HepG2 (cell line): ENCODE measurements around the gene FAM3C. TPM values are rescaled to one million over a fixed set of nuclear protein-coding genes. Genes with fewer than 3 reads are reported as not detected.

Experiments
- ATAC-seq: fragments of 200-7000 bp; cut with Tn5 transposase; 3 replicates; pipeline ENCODE4 v1.9.1; 2020; ENCODE audit warnings: mild to moderate bottlenecking, moderate library complexity
- BruUV-seq: library from RNA; stranded (reverse); fragments of 400-500 nt; replicated peaks from 2 replicates; lab custom pipeline; 2021; lab: Mats Ljungman, UMichigan
- CTCF ChIA-PET: fragments of 300-600 bp; formaldehyde crosslinking; extraction: SDS; loops from one replicate; lab custom pipeline; 2021; ENCODE audit warnings: low total read pairs, inconsistent platforms, low intra/inter-chr PET ratio; lab: Yijun Ruan, JAX
- POLR2A ChIA-PET: fragments of 350-600 bp; sonication (Branson Sonifier 250); formaldehyde crosslinking; loops from one replicate; lab custom pipeline; 2020; ENCODE audit warnings: antibody characterized with exemption, inconsistent platforms; lab: Yijun Ruan, JAX
- DNase-seq: peaks from one replicate; pipeline ENCODE4 v3.0.0-alpha.2; 2015; ENCODE audit warnings: low spot score
- FAIRE-seq: peaks from 3 replicates; lab custom pipeline; 2011; peaks lifted over from hg19 to GRCh38; lab: Jason Lieb, UNC
- H2AFZ ChIP-seq: one replicate; pipeline ENCODE4 v1.6.1; 2011; ENCODE audit warnings: low read length, inconsistent platforms
- H3K27ac ChIP-seq: fragments of 300-600 bp; 3 replicates; pipeline ENCODE4 v1.8.0; 2011; ENCODE audit warnings: mixed run types, mild to moderate bottlenecking, mixed read lengths, low read length, inconsistent platforms; ENCODE audit not compliant: insufficient read depth; ENCODE audit errors: extremely low read length
- H3K27me3 ChIP-seq, 2 experiments: fragments of 200-600 bp in 1 of 2; 2 replicates in 1 of 2; 3 replicates in 1 of 2; pipeline versions ENCODE4 v1.6.0 to v1.8.0; 2011; ENCODE audit warnings: low read length in 2 of 2, mild to moderate bottlenecking in 2 of 2, moderate library complexity in 2 of 2, inconsistent platforms in 1 of 2; ENCODE audit not compliant: insufficient read depth in 2 of 2, control insufficient read depth in 1 of 2
- H3K36me3 ChIP-seq, 2 experiments: fragments of 200-600 bp in 1 of 2; replicated peaks in 1 of 2; 2 replicates in 1 of 2; 3 replicates in 1 of 2; pipeline versions ENCODE4 v1.5.1 to v1.8.0; 2011; ENCODE audit warnings: low read length in 2 of 2, inconsistent platforms in 1 of 2; ENCODE audit not compliant: insufficient read depth in 2 of 2, control insufficient read depth in 1 of 2
- H3K4me1 ChIP-seq: 2 replicates; pipeline ENCODE4 v1.5.1; 2012; ENCODE audit warnings: low read length, inconsistent platforms; ENCODE audit not compliant: insufficient read depth
- H3K4me2 ChIP-seq: 2 replicates; pipeline ENCODE4 v1.6.0; 2011; ENCODE audit warnings: low read depth, low read length, inconsistent platforms
- H3K4me3 ChIP-seq, 3 experiments: fragments of 200-600 bp in 1 of 3; sonication (generic), shearing (Covaris generic) in 1 of 3; replicated peaks in 1 of 3; 2 replicates each; pipeline ENCODE4 v1.5.1; 2011 to 2016; ENCODE audit warnings: low read length in 3 of 3, inconsistent platforms in 2 of 3, low read depth in 2 of 3, mild to moderate bottlenecking in 2 of 3, control low read depth in 1 of 3, mixed read lengths in 1 of 3; ENCODE audit not compliant: insufficient read depth in 1 of 3
- H3K79me2 ChIP-seq: one replicate; pipeline ENCODE4 v1.6.1; 2011; ENCODE audit warnings: low read length, inconsistent platforms; ENCODE audit not compliant: insufficient read depth
- H3K9ac ChIP-seq: 2 replicates; pipeline ENCODE4 v1.6.0; 2011; ENCODE audit warnings: mild to moderate bottlenecking, low read depth, low read length, inconsistent platforms; ENCODE audit not compliant: insufficient read depth
- H3K9me3 ChIP-seq: 2 replicates; pipeline ENCODE4 v1.5.1; 2012; ENCODE audit warnings: mild to moderate bottlenecking, low read length
- H4K20me1 ChIP-seq: 2 replicates; pipeline ENCODE4 v1.6.0; 2011; ENCODE audit warnings: inconsistent platforms, mild to moderate bottlenecking, low read length, moderate library complexity; ENCODE audit not compliant: insufficient read depth
- HNRNPK ChIP-seq: fragments of 200-400 bp; formaldehyde crosslinking; IDR thresholded peaks from 2 replicates; pipeline ENCODE4 v1.6.1; 2018; ENCODE audit warnings: low read length, low read depth, moderate library complexity, mild to moderate bottlenecking; ENCODE audit not compliant: poor library complexity, severe bottlenecking
- MAFF ChIP-seq: IDR thresholded peaks from 2 replicates; pipeline ENCODE4 v1.6.1; 2011; ENCODE audit warnings: low read depth, low read length, improper control_type of control experiment
- MAFK ChIP-seq, 2 experiments: IDR thresholded peaks in 1 of 2; conservative IDR thresholded peaks in 1 of 2; 2 replicates each; pipeline ENCODE4 v1.6.1; 2011; ENCODE audit warnings: improper control_type of control experiment in 2 of 2, low read length in 2 of 2
- ZNF737 ChIP-seq: sonication (generic); formaldehyde crosslinking; IDR thresholded peaks from 2 replicates; pipeline ENCODE4 v1.5.0; 2020; ENCODE audit warnings: missing genetic modification reagents, mild to moderate bottlenecking, borderline replicate concordance
- ZSCAN31 ChIP-seq: sonication (generic); formaldehyde crosslinking; IDR thresholded peaks from 2 replicates; pipeline ENCODE4 v1.5.0; 2020; ENCODE audit warnings: low read depth, mild to moderate bottlenecking, missing genetic modification reagents
- whole genome bisulfite sequencing: methylation state at CpG from one replicate; pipeline ENCODE4 v1.1.6; 2017; ENCODE audit warnings: low lambda C conversion rate; 5-methylcytosine and 5-hydroxymethylcytosine counted together
- in situ Hi-C: cut with HindIII; loops from 2 replicates; pipeline ENCODE4 v1.10.0; 2017; ENCODE audit warnings: low pct_unique_long_range_greater_than_20kb; ENCODE audit not compliant: extremely low pct_ligation_motif_present
- intact Hi-C: fragments of 100-400 bp; cut with micrococcal nuclease; formaldehyde crosslinking; loops from one replicate; pipeline ENCODE4 v1.10.0; 2022; ENCODE audit not compliant: unreplicated experiment
- polyA plus RNA-seq, 8 experiments: library from polyadenylated mRNA; depleted of rRNA in 3 of 8; stranded (reverse) in 7 of 8; unstranded in 1 of 8; fragments of >200 nt; fragmentation: Illumina TruSeq in 4 of 8; extraction: Trizol in 4 of 8; gene quantifications; 2 replicates each; pipeline versions ENCODE4 v1.2.1 to v1.2.3, GENCODE V29; 2011 to 2016; ENCODE audit warnings: low read depth in 4 of 8, missing spikeins in 1 of 8, mixed read lengths in 1 of 8; ENCODE audit not compliant: insufficient read depth in 1 of 8
- total RNA-seq, 5 experiments: library from RNA; depleted of rRNA; stranded (reverse); fragments of >200 nt; fragmentation: Illumina TruSeq; extraction: Trizol; gene quantifications; 2 replicates each; pipeline ENCODE4 v1.2.3, GENCODE V29; 2016; ENCODE audit warnings: low read depth in 1 of 5

The FAM3C gene
- total and polyA plus RNA-seq, 2 of the 13 experiments (the other 11 are each of a cell fraction or from before 2014, with no cell fraction given) = 14.6 to 16.0 TPM

- BruUV-seq = no TSS peak
- Histone ChIP-seq H4K20me1 (no peaks in the 10 kb centered on the region), H3K9ac (no peak overlapping the region), H3K4me3 (no peak overlapping the region), H3K9me3 (no peaks in the 10 kb centered on the region), H3K4me1 (peaks cover 33% of the 10 kb centered on the region), H3K36me3 (no peaks in the 10 kb centered on the region), H3K27me3 (no peaks in the 10 kb centered on the region; a peak in 1 of 5 replicates), H3K4me2 (no peak overlapping the region), H2AFZ (no peak overlapping the region), H3K79me2 (peaks cover 66% of the 10 kb centered on the region), H3K27ac (no peak overlapping the region)
- FAIRE-seq (no peak), ATAC-seq (no peak), DNase-seq (no peak)
- TF ChIP-seq ZSCAN31 (no peak), MAFF (peak; percentile 57), MAFK (conservative IDR thresholded peaks at IDR 0.05 in 1 of 2, IDR thresholded peaks at IDR 0.05 in 1 of 2; ENCODE audit: low read length in 2 of 2) (peak; percentile 33 to 75; a peak in 3 of 4 replicates)
- intact Hi-C loops (no loop called here), in situ Hi-C loops (no loop called here)
- 86% methylated on average over 3 of the region's 3 CpGs for WGBS
- ChIA-PET POLR2A (no interaction called here), CTCF (no interaction called here)
Observed at GRCh38 chr7:121391686-121392085, 4.4 kb downstream of the FAM3C start.

- DNase-seq (no peak), ATAC-seq (no peak), FAIRE-seq (no peak)
- BruUV-seq = no TSS peak
- no peaks in the 10 kb centered on the region for H4K20me1 ChIP-seq
- H3K9me3 ChIP-seq = no peaks in the 10 kb centered on the region
- no peaks in the 10 kb centered on the region; a peak in 1 of 5 replicates for H3K36me3 ChIP-seq
- H3K4me2 ChIP-seq = no peak overlapping the region
- H3K4me1 ChIP-seq = peaks cover 36% of the 10 kb centered on the region
- 91% methylated on average over 2 of the region's 2 CpGs for WGBS
- no peak overlapping the region for H3K27ac ChIP-seq
- H3K27me3 ChIP-seq = no peaks in the 10 kb centered on the region; a peak in 1 of 5 replicates
- no peak overlapping the region for H3K4me3 ChIP-seq
- in situ Hi-C loops (no loop called here), intact Hi-C loops (no loop called here)
- no peak overlapping the region for H3K9ac ChIP-seq
- ChIA-PET POLR2A (no interaction called here), CTCF (no interaction called here)
- H2AFZ ChIP-seq = no peak overlapping the region
- TF ChIP-seq ZNF737 (no peak), HNRNPK (peak; percentile 50)
- peaks cover 74% of the 10 kb centered on the region for H3K79me2 ChIP-seq
Observed at GRCh38 chr7:121390617-121391016, 5.5 kb downstream of the FAM3C start.
